IPS-18c (cell line): ENCODE measurements around the gene PSMC2.

Experiments used
- H3K4me3 ChIP-seq: 2 replicates; pipeline ENCODE4 v1.7.0; 2013; ENCODE audit warnings: low read depth, mild to moderate bottlenecking, low read length, moderate library complexity; ENCODE audit not compliant: insufficient read depth
- H3K9me3 ChIP-seq: one replicate; pipeline ENCODE4 v1.6.1; 2013; ENCODE audit warnings: mild to moderate bottlenecking, low read length, moderate library complexity; ENCODE audit not compliant: control insufficient read depth, insufficient read depth

Gene PSMC2

GRCh38 chr7:103347507-103348267 is at the start of gene PSMC2:
TSS of gene PSMC2 (plus strand) at chr7:103347643. CDS start at chr7:103347712, 69 bp downstream.
- no peaks in the 10 kb centered on the region for H3K9me3 ChIP-seq
- H3K4me3 ChIP-seq, result peak within 1 kb of the TSS; percentile 96

DNA sequence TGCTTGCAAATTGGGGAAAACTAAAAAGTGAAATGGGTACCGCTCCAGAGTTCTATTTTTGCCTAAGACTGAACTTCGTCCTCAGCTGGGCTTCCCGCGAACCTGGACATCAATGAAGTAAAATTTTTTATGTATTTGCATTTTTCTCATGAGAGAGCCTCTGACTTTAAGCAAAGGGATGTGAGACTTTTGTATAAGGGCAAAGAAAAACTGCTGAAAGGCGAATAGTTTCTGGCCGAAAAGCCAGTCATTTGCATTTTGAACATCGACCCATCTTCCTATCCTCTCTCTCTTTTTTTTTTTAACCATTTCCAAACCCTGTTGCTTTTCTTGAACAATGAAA is 49.6 kb upstream of the PSMC2 start:
- Histone ChIP-seq H3K9me3 (no peaks in the 10 kb centered on the region), H3K4me3 (peak overlapping the region; percentile 93)

- no peaks in the 10 kb centered on the region for H3K9me3 ChIP-seq
Observed at GRCh38 chr7:103299660-103300059, 47.8 kb upstream of the PSMC2 start.

DNA sequence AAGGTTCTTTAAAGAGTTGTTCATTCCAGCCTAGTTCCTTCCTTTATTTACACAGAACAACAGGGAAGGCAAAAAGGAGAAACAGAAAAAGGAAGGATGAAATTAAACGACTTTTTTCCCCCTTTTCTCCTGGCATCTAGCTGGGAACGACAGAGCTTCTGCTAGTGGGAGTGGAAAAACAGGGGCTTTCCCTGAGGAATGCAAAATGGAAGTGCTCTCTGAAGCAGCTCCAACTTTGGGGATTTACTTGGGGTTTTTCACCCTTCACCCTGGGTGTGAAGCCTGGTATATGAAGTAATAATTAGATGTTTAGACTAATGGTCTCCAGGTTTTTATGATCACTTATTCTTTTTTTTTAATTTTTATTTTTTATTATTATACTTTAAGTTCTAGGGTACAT is 46.0 kb upstream of the PSMC2 start:
- H3K9me3 ChIP-seq, result no peaks in the 10 kb centered on the region
- no peak overlapping the region for H3K4me3 ChIP-seq

More at GRCh38 chr7:103299660-103300059, 47.8 kb upstream of the PSMC2 start:
- H3K4me3 ChIP-seq, result no peak overlapping the region

GRCh38 chr7:103307503-103308231 is 39.8 kb upstream of the PSMC2 start:
- no peak overlapping the region for H3K4me3 ChIP-seq
- no peaks in the 10 kb centered on the region for H3K9me3 ChIP-seq

- H3K4me3 ChIP-seq, result no peak overlapping the region
Observed at GRCh38 chr7:103314852-103315251, 32.6 kb upstream of the PSMC2 start.

DNA sequence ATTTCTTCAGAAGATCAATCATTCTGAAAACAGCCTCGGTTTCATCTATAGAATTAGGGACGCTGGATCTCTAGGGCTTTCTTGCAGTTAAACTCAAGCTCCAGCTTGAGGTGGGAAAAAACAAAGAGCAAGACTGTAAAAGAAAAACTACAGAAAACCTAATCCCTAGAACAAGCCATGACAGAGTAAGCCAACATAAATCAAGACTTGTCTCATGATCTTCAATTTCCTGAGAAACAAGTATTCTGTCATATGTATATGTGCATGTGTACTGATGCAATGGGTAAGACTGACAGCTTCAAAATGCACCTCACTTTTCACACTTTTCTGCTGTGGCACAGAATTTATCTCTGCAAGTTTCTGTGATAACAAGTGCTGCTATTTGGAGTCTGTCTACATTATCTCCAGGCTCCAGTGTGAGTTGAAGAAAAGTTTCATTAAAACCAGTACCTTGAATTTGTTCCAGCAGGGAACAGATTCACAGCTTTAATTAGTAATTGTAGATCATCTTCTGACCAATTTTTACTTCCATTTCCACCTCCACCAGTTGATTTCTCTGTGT is 31.0 kb upstream of the PSMC2 start:
- no peak overlapping the region for H3K4me3 ChIP-seq
- H3K9me3 ChIP-seq, result no peaks in the 10 kb centered on the region

More at GRCh38 chr7:103314852-103315251, 32.6 kb upstream of the PSMC2 start:
- H3K9me3 ChIP-seq, result no peaks in the 10 kb centered on the region

DNA sequence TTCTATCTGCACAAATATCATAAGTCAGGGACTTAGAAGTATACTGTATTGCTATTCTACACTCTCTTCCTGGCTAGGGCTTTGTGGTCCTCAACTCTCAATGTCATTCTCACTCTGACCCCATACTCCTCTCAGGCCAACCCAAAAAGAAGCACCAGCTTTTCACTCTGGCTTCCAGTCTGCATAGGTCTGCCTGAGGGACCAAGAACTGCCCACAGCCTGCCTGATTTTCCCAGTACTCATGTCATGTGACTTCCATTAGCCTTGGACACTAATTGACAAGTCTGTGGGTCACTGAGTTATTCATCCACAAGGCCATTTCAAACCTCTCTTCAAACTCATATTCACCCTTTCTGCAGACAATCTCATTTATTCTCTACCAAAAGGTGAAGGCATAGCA is 30.4 kb upstream of the PSMC2 start:
- H3K4me3 ChIP-seq, result no peak overlapping the region
- H3K9me3 ChIP-seq, result no peaks in the 10 kb centered on the region

GRCh38 chr7:103325744-103326143 is 21.7 kb upstream of the PSMC2 start:
- H3K4me3 ChIP-seq, result no peak overlapping the region
- H3K9me3 ChIP-seq, result no peaks in the 10 kb centered on the region

DNA sequence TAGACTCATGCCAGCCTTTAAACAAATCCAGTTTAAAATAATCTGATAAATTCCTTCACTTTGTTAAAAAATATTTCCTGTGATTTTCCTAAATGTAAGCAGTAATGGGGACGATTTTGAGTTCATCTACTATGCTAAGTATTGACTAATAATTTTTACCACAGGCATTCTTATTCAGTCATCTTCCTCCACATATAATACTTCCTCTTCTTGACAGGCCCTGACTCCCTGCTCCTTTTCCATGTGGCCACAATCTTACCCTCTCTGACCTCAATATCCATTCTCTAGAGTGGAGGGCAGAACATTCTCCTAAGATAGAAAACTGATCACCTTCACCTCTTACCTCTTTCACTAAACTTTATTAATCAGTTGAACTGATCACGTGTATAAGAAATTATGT is 10.7 kb upstream of the PSMC2 start:
- Histone ChIP-seq H3K9me3 (no peaks in the 10 kb centered on the region), H3K4me3 (no peak overlapping the region)

DNA sequence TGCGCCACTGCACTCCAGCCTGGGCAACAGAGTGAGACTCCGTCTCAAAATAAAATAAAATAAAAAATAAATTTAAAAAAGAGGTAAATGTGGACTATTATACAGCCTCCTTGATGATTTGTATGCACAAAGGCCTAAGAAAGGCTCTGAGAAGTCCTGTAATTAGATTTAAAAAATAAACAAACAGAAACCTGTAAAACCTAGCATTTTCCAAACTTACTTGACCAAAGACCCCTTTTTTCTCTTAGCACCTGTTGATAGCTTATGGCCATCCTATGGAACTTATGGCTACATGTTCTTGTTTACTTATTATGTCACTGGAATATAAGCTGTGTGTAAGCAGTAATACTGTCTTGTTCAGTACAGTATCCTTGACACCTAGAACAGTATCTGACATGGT is 8.6 kb upstream of the PSMC2 start:
- H3K4me3 ChIP-seq, result no peak overlapping the region
- no peaks in the 10 kb centered on the region for H3K9me3 ChIP-seq

DNA sequence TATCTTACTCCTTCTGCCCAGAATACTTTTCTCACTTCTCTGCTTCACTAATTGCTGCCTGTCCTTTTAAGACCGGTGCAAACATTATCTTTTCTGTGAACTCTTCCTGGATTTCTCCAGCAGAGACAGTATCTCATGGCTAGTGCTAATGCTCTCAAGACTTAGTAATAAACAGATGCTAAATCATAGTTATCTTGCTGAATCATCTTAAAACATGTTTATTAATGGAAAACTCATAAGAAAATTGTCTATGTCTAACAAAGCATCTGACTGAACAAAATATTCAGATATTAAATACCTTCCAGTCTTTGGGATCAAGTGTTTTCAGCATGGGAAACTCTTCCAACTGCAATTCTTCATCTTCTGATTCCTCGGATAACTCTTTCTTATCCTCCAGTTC is 6.0 kb upstream of the PSMC2 start:
- Histone ChIP-seq H3K4me3 (no peak overlapping the region), H3K9me3 (no peaks in the 10 kb centered on the region)

GRCh38 chr7:103343332-103343731 is 4.1 kb upstream of the PSMC2 start:
- Histone ChIP-seq H3K4me3 (peak overlapping the region; percentile 91), H3K9me3 (no peaks in the 10 kb centered on the region)

- Histone ChIP-seq H3K4me3 (peak overlapping the region; percentile 91), H3K9me3 (no peaks in the 10 kb centered on the region)
Observed at GRCh38 chr7:103343758-103344452, 3.5 kb upstream of the PSMC2 start.

DNA sequence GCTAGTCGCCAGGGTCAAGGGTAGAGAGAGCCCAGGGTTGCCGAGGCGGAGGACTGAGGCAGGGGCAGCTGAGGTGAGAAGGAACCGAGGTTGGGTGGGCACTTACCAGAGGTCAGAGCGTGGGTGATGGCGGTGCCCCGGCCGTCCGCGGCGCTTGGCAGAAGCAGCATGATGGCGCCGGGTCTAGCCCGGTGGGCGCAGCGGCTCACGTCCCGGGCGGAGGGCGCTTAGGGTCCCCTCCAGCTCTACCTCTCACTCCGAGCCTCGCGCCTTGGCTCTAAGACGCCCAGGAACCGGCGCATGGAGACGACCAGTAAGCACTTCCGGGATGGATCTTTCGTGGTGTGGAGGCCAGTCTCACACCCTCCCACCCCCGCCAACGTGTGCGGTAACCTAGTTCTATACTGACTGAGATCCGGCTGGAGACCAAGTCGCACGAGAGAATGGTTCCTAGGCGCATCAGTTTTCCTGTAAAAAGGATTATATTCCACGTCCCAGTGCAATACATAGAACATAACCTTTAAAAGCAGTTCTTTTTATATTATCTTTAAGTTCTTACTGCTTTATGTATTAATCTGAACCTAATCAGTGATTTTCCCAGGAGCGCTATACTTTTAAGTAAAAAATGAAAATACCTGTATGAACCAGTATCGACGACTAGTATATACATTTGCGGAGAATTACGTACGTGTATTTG is 2.8 kb upstream of the PSMC2 start, which contains the start of gene DNAJC2:
Gene DNAJC2, minus strand, starts transcription at position 315 of the 697 bp plus-strand sequence. Its CDS starts 145 bp downstream, at position 170.
- peak within 1 kb of the TSS; percentile 91 for H3K4me3 ChIP-seq
- no peaks in the 10 kb centered on the region for H3K9me3 ChIP-seq

- Histone ChIP-seq H3K9me3 (no peaks in the 10 kb centered on the region), H3K4me3 (no peak overlapping the region)
Observed at GRCh38 chr7:103346396-103346795, 1.0 kb upstream of the PSMC2 start.

DNA sequence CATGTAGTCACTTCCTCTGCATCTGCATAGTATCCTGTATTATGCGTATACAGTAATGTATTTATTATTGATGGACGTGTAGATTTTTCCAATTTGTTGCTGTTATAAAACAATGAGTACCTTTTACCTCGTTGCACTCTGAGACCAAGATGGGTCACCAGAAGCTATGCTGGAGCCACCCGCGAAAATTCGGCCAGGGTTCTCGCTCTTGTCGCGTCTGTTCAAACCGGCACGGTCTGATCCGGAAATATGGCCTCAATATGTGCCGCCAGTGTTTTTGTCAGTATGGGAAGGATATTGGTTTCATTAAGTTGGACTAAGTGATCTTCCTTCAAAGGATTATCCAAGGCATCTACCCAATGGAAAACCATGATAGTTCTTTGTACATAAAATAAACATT is 1.0 kb downstream of the PSMC2 start:
- Histone ChIP-seq H3K9me3 (no peaks in the 10 kb centered on the region), H3K4me3 (peak overlapping the region; percentile 96)
